Measurements from ENCODE around the gene SPSB2. TPM values are rescaled to one million over a fixed set of nuclear protein-coding genes. Genes with fewer than 3 reads are reported as not detected.
A peak's percentile ranks its signal among the peaks of the same experiment; 100 is the strongest.
"Not testable (repeated sequence)": the region's sequence is repeated elsewhere in the genome, so short reads cannot be mapped to it uniquely, and the experiment has no call there.

SPSB2 gene
- total RNA-seq, 2 donors from 2014 or later: 1.4 to 11.7 TPM

DNA sequence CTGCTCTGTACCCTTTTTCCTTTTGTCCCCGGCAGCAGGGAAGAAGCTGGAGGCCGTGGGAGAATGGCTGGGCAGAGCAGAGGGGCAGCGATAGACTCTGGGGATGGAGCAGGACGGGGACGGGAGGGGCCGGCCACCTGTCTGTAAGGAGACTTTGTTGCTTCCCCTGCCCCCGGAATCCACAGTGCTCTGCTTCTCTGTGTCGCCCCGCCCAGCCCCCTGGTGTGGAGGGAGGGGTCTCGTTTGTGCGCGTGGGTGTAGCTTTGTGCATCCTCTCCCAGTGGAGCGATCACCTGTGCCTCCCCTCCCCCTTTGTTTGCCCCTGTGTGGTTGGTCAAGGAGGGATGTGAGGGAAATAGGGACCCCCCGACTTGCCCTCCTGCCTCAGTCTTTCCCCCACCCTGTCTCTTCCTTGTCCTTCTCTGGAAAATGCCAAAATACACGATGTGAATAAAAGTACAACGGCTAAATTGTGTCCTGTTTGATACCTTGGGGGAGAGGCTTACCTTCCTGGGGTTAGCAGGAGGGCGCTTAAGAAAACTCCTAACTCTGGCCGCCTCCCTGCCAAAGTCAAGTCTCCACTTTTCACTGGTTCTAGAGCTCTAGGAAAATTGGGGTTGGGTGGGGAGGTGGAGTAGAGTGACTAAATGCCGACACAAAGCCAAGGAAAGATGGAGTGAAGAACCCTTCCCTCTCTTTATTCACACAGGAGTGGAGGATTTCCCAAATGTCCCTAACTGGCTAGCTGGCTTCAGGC is 6.8 kb downstream of the SPSB2 start:
- no peaks in the 10 kb centered on the region for H3K9me3 Mint-ChIP-seq
- H3K36me3 Mint-ChIP-seq: peaks cover 41 to 44% of the 10 kb centered on the region in 2 donors
- no peak for ATAC-seq
- H3K27ac Mint-ChIP-seq: peak overlapping the region in 1 of 2 donors; percentile 91
- DNase-seq (ENCODE audit: low spot score in 2 of 2): no peak

DNA sequence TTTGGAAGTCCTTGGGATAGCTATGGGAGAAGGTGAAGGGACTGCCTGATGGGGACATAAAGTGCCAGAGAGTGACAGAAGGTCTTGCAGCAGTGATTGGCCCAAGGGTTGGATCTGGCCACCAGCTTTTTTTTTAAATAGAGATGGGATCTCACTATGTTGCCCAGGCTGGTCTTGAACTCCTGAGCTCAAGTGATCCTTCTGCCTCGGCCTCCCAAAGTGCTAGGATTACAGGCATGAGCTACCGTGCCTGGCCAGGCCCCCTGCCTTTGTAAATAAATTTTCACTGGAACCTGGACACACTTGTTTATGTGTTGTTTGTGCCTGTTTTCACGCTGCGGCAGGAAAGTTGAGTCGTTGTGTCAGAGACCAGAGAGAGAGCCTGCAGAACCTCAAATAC is 7.8 kb downstream of the SPSB2 start:
- DNase-seq (ENCODE audit: low spot score in 2 of 2); H3K9me3 Mint-ChIP-seq; H3K27ac Mint-ChIP-seq; ATAC-seq: not testable (repeated sequence)
- H3K36me3 Mint-ChIP-seq: peaks cover 43% of the 10 kb centered on the region in 2 donors

DNA sequence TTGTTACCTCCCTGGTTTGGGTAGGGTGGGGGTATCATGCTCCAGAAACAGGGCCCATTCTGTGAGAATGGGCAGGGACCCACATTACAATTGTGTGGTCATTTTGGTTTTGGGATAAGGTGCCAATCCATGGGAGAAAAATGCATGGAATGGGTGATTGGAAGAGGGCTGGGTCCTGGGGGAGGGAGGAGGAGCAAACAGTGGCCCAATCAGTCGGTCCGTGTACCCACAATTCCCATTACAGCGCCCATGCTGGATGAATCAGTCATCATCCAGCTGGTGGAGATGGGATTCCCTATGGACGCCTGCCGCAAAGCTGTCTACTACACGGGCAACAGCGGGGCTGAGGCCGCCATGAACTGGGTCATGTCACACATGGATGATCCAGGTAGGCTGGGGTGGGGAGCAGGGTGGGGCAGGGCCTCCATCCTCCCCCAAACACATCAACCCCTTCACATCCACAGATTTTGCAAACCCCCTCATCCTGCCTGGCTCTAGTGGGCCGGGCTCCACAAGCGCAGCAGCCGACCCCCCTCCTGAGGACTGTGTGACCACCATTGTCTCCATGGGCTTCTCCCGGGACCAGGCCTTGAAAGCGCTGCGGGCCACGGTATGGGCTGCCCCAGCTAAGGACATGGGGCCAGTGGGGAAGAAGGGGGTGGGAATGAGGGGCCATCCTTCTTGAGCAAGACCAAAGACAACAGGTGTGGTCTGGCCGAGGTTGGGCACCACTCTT is 9.3 kb downstream of the SPSB2 start:
- ATAC-seq: no peak
- peak overlapping the region in 1 of 2 donors; percentile 82 for H3K27ac Mint-ChIP-seq
- peaks cover 27 to 30% of the 10 kb centered on the region in 2 donors for H3K36me3 Mint-ChIP-seq
- no peak for DNase-seq (ENCODE audit: low spot score in 2 of 2)
- no peaks in the 10 kb centered on the region for H3K9me3 Mint-ChIP-seq

DNA sequence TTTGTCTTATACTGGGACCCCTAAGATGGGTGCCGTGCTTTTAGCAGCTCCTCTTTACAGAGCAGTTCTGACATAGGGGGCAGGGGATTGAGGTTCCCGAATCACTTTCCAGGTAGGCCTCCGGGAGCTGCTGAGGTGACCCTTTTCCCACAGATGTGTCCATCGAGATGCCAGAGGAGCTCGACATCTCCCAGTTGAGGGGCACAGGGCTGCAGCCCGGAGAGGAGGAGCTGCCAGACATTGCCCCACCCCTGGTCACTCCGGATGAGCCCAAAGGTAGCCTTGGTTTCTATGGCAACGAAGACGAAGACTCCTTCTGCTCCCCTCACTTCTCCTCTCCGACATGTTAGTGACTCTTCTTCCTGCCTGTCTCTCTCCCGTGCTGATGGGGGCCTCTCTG is 10.1 kb downstream of the SPSB2 start:
- H3K27ac Mint-ChIP-seq: peak overlapping the region in 1 of 2 donors; percentile 82
- peaks cover 20 to 25% of the 10 kb centered on the region in 2 donors for H3K36me3 Mint-ChIP-seq
- no peak for ATAC-seq
- peak in 1 of 2 donors; percentile 51 for DNase-seq (ENCODE audit: low spot score in 2 of 2)
- no peaks in the 10 kb centered on the region for H3K9me3 Mint-ChIP-seq

DNA sequence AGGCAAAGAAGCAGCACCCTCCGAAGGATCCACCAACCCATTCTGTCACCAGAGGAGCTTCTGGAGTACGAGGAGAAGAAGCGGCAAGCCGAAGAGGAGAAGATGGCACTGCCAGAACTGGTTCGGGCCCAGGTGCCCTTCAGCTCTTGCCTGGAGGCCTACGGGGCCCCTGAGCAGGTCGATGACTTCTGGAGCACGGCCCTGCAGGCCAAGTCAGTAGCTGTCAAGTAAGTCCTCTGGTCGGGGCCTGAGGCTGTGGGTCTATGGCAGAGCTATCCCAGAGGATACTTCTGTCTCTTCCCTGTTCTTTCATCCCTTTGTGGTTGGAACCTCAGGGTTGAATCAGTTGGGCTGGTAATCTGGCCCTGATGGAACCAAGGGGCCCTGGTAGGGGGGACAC is 11.7 kb downstream of the SPSB2 start:
- peaks cover 22 to 33% of the 10 kb centered on the region in 2 donors for H3K36me3 Mint-ChIP-seq
- peak overlapping the region in 1 of 2 donors; percentile 75 for H3K27ac Mint-ChIP-seq
- no peak for ATAC-seq
- no peaks in the 10 kb centered on the region for H3K9me3 Mint-ChIP-seq
- peak in 1 of 2 donors; percentile 53 for DNase-seq (ENCODE audit: low spot score in 2 of 2)

DNA sequence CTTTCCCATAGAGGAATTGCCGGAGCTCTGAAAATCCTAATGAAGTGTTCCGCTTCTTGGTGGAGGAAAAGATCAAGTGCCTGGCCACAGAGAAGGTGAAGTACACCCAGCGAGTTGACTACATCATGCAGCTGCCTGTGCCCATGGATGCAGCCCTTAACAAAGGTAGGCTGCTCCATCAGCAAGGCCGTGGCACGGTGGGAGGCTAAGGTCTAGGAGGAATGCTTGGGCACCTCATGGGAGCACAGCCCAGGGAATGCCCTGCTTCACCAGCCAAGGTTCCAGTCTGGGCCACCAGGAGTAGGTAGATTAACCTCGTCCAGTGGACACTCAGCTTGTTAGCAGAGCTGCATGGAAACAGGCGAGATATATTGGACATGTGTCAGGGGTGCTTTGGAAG is 12.2 kb downstream of the SPSB2 start:
- DNase-seq (ENCODE audit: low spot score in 2 of 2) (no peak), ATAC-seq (no peak)
- Mint-ChIP-seq H3K27ac (peak overlapping the region in 1 of 2 donors; percentile 75), H3K36me3 (peaks cover 22 to 33% of the 10 kb centered on the region in 2 donors), H3K9me3 (no peaks in the 10 kb centered on the region)

DNA sequence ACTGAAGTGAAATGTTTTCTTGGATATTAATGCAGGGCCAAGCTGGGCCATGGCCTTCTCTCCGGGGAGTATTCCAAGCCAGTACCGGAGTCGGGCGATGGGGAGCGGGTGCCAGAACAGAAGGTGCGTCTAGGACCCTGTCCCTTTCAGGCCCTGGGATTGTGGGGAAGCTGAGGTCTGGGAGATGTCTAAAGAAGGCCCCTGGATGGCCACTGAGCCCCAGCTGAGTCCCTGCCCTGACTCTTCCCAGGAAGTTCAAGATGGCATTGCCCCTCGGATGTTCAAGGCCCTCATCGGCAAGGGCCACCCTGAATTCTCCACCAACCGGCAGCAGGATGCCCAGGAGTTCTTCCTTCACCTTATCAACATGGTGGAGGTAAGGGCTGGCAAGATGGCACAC is 13.0 kb downstream of the SPSB2 start:
- peak overlapping the region in 1 of 2 donors; percentile 72 for H3K27ac Mint-ChIP-seq
- peaks cover 22 to 35% of the 10 kb centered on the region in 2 donors for H3K36me3 Mint-ChIP-seq

DNA sequence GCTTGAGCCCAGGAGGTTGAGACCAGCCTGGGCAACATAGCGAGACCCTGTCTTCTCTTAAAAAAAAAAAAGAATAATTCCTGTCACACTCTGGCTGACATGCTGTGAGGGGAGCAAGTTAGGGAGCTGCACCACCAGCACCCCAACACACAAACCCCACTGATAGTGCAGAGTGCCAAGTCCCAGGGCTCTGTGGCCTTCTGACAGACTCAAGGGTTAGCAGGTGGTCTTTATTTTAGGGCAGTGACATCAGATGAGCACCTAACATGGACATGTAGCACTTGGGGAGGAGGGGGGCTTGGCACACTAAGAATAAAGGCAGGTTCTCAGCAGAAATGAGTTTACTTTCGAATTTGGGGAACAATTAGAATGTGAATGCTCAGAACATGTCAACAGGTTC is 14.3 kb downstream of the SPSB2 start:
- no peaks in the 10 kb centered on the region for H3K9me3 Mint-ChIP-seq
- ATAC-seq (no peak), DNase-seq (ENCODE audit: low spot score in 2 of 2) (no peak)
- H3K27ac Mint-ChIP-seq: no peak overlapping the region
- H3K36me3 Mint-ChIP-seq: peaks cover 23 to 33% of the 10 kb centered on the region in 2 donors

More for the DNA sequence above, 13.0 kb downstream of the SPSB2 start:
- ATAC-seq: no peak
- no peaks in the 10 kb centered on the region for H3K9me3 Mint-ChIP-seq
- no peak for DNase-seq (ENCODE audit: low spot score in 2 of 2)

DNA sequence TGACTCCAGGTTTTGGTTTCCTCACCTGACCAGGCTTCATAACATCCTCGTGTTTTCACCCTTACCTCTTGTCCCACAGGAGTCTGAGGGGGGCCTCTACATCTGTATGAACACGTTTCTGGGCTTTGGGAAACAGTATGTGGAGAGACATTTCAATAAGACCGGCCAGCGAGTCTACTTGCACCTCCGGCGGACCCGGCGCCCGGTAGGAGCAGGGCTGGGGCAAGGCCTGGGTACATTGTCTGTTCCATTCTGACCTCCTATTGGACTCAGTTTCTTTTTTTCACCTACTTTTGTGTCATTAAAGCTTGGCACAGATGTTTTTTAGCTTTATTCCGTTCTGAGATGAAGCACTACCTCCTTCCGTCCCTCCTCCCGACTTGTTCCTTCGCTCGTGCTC is 17.8 kb downstream of the SPSB2 start:
- Mint-ChIP-seq H3K27ac (peak overlapping the region; percentile 31 to 65), H3K36me3 (peaks cover 23 to 39% of the 10 kb centered on the region in 2 donors), H3K9me3 (no peaks in the 10 kb centered on the region)
- no peak for DNase-seq (ENCODE audit: low spot score in 2 of 2)
- no peak for ATAC-seq

DNA sequence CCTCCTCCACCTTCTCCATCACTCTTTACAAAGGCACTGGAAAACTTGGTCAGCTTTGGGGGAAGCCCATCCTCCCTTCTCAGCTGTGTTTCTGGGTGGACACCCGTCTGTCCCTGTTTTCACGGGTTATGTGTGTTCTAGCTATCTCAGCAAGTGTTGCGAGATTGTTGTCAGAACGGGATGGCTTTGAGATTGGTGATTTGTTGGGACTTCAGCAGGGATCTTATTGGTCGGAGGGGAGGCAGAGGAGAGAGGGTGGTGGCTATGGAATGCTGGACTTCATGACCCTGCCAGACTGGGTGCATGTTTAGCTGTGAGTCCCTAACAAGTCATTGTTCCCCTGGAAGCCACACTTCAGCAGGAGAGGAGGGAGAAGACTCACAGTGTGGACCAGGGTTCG is 19.1 kb downstream of the SPSB2 start:
- Mint-ChIP-seq H3K9me3 (no peaks in the 10 kb centered on the region), H3K27ac (peak overlapping the region; percentile 96 to 97), H3K36me3 (peaks cover 35 to 49% of the 10 kb centered on the region in 2 donors)
- no peak for DNase-seq (ENCODE audit: low spot score in 2 of 2)
- ATAC-seq: no peak

DNA sequence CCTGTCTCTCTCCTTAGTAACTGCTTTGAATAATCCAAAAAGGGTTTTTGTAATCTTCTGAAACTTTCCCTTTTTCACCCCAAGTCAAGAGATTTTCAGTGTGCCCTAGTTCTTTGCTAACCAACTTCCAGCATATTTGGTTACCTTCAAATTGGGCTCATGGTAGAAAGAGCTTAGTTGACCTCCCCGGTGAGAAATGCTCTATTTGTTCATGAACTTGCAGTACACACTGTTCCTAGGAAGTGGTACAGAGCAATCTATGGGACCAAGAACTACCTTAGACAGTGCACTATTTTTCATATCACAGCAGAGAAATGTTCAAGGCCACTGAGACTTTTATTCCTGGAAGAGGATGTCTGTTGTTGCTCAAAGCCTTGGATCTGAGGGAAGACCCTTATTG is 19.5 kb downstream of the SPSB2 start:
- ATAC-seq (no peak), DNase-seq (ENCODE audit: low spot score in 2 of 2) (no peak)
- H3K36me3 Mint-ChIP-seq: peaks cover 37 to 49% of the 10 kb centered on the region in 2 donors
- H3K9me3 Mint-ChIP-seq: no peaks in the 10 kb centered on the region
- peak overlapping the region; percentile 96 to 97 for H3K27ac Mint-ChIP-seq

DNA sequence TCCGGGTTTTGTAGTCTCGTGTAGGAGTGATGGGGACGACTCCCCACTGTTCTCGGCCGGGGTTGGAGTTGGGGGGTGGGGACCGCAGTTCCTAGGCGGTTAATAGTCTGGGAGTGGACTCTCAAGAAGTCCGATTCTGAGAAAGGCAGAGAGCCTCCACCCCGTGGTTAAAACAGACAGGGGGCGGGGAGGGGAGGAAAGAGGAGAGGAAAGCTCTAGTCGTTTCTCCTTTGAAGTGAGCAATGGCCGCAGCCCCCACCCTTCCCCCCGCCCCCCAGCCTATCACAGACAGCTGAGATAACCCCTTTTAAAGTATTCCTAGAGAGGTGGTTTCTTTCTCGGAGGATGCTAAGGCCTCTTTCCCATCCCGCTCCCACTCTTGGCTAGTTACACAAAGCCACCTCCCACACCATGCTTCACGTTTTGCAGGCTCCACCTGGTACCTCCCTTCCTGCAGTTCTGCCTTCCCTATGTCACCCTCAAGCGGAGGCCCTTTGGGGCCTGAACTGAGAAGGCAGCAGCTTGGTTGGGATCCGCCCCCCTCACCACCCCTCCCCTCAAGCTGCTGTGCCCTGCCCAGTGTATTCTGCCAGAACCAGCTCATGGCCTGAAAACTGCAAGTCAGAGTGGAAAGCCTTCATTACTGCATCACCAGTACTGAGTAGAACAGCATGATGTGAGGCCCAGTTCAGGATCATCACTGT is 20.3 kb downstream of the SPSB2 start:
- no peaks in the 10 kb centered on the region for H3K9me3 Mint-ChIP-seq
- peak overlapping the region; percentile 96 to 97 for H3K27ac Mint-ChIP-seq
- peaks cover 35 to 44% of the 10 kb centered on the region in 2 donors for H3K36me3 Mint-ChIP-seq
- DNase-seq (ENCODE audit: low spot score in 2 of 2) (peak in 1 of 2 donors; percentile 66), ATAC-seq (peak in 1 of 2 donors; percentile 30)

DNA sequence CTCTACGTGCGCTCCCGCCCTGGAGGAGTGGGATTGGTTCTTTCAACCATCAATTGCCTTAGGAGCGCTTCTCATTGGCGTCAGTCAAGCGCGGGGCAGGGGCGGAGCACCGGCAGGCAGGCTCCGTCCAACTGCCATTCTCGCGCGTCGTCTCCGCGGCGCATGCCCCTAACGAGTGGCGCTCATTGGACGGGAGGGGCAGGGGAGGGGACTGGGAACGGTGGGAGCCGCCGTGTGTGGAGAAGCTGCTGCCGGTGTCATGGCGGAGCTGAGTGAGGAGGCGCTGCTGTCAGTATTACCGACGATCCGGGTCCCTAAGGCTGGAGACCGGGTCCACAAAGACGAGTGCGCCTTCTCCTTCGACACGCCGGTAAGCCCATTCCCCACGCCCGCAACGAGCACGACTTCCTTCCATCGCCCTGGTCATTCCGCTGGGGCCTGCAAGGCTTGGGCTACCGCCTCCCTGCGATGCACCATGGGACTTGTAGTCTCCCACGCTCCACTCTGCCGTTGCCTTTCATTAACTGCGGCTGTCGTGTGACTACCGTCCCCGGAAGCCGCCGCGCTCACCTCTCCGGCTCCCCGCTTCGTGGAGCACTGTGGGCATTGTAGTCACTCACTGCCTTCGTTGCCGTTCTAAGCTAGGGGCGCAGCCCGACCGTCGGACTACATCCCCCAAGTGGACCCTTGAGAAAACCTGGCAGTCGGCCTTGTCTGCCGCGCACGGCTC is 21.0 kb downstream of the SPSB2 start, which contains the start of gene USP5:
TSS of gene USP5 (plus strand) at position 230 of the 730 bp plus-strand sequence. CDS start at position 260, 30 bp downstream.
- peaks cover 35 to 37% of the 10 kb centered on the region in 2 donors for H3K36me3 Mint-ChIP-seq
- peak; percentile 82 for ATAC-seq

DNA sequence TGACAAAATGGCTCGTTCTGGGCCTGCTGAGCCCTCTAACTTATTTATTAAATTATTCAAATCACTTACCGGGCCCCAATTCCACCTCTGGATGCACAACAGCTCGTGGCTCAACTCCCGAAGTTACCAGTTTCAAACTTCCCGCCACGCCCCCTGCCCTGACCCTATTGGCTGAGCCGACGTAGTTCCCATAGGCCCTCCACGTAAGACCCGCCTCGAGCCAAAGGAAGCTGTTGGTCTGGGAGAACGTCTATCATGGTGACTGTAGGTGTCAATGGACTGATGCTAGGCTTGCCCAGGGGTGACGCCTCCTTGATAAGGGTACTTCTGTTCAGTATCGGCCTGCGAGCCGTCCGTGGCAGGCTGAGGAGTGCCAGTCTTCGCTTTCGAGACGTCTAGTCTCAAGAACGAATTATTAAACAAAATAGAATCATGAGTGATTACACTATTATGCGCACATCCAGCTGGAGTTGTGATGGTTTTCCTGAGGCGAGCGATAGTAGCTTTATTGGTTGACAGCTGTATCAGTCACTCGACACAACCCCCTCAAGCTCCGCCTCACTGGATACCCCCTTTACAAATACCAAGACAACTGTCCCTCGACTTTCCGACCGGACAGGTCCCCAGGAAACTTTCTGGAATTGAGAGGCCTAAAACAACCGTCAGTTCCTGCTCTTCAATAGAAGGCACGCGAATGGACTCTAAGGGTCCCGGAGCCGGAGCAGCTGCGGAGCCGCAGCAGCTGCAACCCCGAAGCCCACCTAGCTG is 21.8 kb downstream of the SPSB2 start, which contains the start of gene CDCA3:
TSS of gene CDCA3 (minus strand) at position 134 of the 768 bp plus-strand sequence. CDS start 334 bp downstream, outside the sequence.
- peaks cover 35 to 37% of the 10 kb centered on the region in 2 donors for H3K36me3 Mint-ChIP-seq
- peak; percentile 64 to 74 for ATAC-seq
- DNase-seq (ENCODE audit: low spot score in 2 of 2): peak; percentile 94 to 95
- peak within 1 kb of the TSS; percentile 97 to 98 for H3K27ac Mint-ChIP-seq
- no peaks in the 10 kb centered on the region for H3K9me3 Mint-ChIP-seq

More for the DNA sequence above, 21.0 kb downstream of the SPSB2 start, which contains the start of gene USP5:
- Mint-ChIP-seq H3K27ac (peak within 1 kb of the TSS; percentile 97 to 98), H3K9me3 (no peaks in the 10 kb centered on the region)
- peak; percentile 95 to 98 for DNase-seq (ENCODE audit: low spot score in 2 of 2)

DNA sequence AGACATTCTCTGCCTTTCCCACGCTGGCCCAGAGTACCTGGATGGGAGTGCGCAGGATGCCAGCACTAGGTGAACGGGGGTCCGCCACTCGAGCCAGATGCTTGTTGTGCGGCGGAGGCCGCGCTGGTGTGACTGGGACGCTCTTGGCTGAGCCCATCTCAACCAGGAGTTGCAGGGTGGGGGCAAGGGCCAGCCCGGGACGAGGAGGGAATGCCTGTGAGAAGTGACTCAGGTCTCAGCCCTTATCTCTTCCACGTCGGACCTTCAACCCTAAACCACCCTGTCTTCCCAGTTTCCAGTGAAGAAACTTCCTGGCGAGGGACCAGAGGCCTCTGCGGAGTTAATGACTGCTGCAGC is 22.3 kb downstream of the SPSB2 start:
- Mint-ChIP-seq H3K36me3 (peaks cover 35% of the 10 kb centered on the region in 2 donors), H3K9me3 (no peaks in the 10 kb centered on the region), H3K27ac (peak overlapping the region; percentile 97 to 98)
- ATAC-seq (no peak), DNase-seq (ENCODE audit: low spot score in 2 of 2) (no peak)
